Ectodermal cell (in vitro differentiated cells): ENCODE measurements around the gene KIF13A.

Source experiments
- H3K27ac ChIP-seq: 2 replicates; pipeline ENCODE4 v1.7.0; 2013; ENCODE audit warnings: mild to moderate bottlenecking, low read depth, low read length; ENCODE audit not compliant: insufficient read depth, poor library complexity, severe bottlenecking
- H3K27me3 ChIP-seq: 2 replicates; pipeline ENCODE4 v1.7.0; 2013; ENCODE audit warnings: mild to moderate bottlenecking, low read length; ENCODE audit not compliant: insufficient read depth, control insufficient read depth, poor library complexity, severe bottlenecking
- H3K36me3 ChIP-seq: one replicate; pipeline ENCODE4 v1.7.0; 2013; ENCODE audit warnings: low read length; ENCODE audit not compliant: control insufficient read depth, insufficient read depth
- H3K4me1 ChIP-seq: one replicate; pipeline ENCODE4 v1.7.0; 2013; ENCODE audit warnings: low read length; ENCODE audit not compliant: control insufficient read depth, insufficient read depth
- H3K4me3 ChIP-seq: 2 replicates; pipeline ENCODE4 v1.7.0; 2013; ENCODE audit warnings: low read depth, low read length, control low read depth; ENCODE audit not compliant: insufficient read depth
- H3K9me3 ChIP-seq: 2 replicates; pipeline ENCODE4 v1.7.0; 2013; ENCODE audit warnings: mild to moderate bottlenecking, low read length, moderate library complexity; ENCODE audit not compliant: control insufficient read depth
- WGBS, 2 experiments: methylation state at CpG; one replicate each; pipeline ENCODE4 v1.1.7; 2013; ENCODE audit warnings: missing lambda C conversion rate in 2 of 2; 5-methylcytosine and 5-hydroxymethylcytosine counted together

Gene KIF13A

DNA sequence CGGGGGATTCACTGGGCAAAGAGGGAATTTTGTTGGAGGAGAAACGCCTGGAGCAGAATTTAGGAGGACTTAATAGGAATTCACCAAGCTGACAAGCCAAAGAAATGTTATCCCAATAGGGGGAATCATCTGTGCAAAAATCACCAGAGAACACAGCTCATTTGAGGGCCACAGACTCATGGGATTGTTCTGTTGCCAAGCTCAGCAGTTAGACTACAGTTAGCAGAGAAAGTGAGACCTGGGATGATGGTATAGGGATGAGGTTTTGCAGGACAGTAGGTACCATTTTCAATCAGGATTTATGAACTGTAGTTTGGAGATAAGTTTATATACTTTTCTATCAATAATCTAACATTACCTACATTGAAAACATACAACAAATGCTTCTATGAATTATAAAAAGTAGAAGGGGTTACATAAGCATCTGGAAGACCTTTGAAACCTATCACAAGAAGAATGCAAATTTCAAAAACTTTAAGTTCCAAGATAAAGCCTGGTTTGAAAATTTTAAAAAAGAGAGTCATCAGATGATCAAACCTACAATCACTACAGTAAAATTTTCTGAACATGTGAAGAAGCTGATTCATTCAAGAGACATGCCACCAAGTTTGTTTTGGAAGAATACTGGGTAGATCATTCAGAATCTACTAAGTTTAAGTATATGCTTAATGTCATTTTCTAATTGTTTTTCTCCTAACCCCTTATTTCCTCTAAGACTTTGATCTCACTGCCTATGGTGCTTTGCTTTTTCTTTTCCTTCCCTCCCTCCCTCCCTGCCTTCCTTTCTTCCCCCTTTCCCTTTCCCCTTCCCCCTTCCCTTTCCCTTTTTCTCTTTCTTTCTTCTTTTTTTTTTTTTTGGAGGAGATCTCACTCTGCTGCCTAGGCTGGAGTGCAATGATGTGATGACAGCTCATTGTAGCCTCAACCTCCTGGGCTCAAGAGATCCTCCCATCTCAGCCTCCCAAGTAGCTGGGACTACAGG is 81.5 kb downstream of the KIF13A start:
- Histone ChIP-seq H3K27ac (no peak overlapping the region), H3K4me1 (no peaks in the 10 kb centered on the region), H3K27me3 (no peaks in the 10 kb centered on the region), H3K9me3 (no peaks in the 10 kb centered on the region), H3K4me3 (no peak overlapping the region), H3K36me3 (no peaks in the 10 kb centered on the region)
- WGBS, 2 experiments, result 94 to 97% methylated on average over 2 of the region's 2 CpGs

DNA sequence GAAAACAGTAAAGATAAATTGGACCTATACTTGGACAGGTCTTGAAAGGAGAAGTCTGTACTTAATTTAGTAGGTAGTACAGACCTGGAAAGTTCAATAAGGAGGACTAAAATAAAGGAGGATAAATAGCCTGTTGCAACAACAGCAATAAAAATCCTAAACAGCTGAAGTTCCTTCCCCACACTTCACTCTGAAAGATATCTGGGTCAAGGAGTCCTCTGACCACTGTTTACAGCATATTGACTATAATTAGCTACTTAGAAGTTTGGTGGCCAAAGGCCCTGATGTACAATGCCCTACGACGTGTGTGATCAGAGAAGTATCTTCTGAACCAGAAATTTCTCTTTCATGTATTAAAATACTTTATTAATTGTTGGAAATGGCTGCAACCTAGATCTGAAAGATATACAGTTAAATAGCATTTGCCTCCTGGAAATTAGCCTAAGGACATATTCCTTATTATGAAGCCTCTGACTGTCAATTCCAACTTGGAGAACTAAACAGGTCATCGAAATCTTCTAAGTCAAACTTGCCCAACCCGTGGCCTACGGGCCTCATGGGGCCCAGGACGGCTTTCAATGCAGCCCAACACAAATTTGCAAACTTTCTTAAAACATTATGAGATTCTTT is 82.8 kb downstream of the KIF13A start:
- H3K9me3 ChIP-seq, result no peaks in the 10 kb centered on the region
- no peaks in the 10 kb centered on the region for H3K4me1 ChIP-seq
- no peak overlapping the region for H3K27ac ChIP-seq

GRCh38 chr6:17902974-17903373 is 84.5 kb downstream of the KIF13A start:
- no peaks in the 10 kb centered on the region for H3K27me3 ChIP-seq
- 45 to 55% methylated on average over 1 of the region's 1 CpG for WGBS, 2 experiments
- H3K36me3 ChIP-seq, result no peaks in the 10 kb centered on the region
- H3K9me3 ChIP-seq, result no peaks in the 10 kb centered on the region
- H3K27ac ChIP-seq, result no peak overlapping the region
- H3K4me3 ChIP-seq, result no peak overlapping the region
- H3K4me1 ChIP-seq, result no peaks in the 10 kb centered on the region

More for the DNA sequence above, 82.8 kb downstream of the KIF13A start:
- Histone ChIP-seq H3K4me3 (no peak overlapping the region), H3K27me3 (no peaks in the 10 kb centered on the region), H3K36me3 (no peaks in the 10 kb centered on the region)
- WGBS, 2 experiments, result 91 to 94% methylated on average over 6 of the region's 6 CpGs

DNA sequence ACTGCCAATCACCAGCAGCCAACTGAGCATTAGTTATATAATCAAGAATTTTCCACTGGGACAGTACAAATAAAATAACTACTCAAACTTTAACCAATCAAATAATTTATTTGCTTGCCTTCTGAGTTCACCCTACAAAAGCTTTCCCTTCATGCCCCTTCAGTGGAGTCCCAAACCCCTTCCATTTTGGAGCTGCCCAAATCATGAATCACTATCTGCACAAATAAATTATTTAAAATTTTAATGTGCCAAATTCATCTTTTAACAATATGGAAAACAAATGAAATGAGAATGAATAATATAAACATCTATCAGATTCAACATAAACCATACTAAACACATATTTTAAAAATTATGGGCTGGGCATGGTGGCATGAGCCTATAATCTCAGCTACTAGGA is 85.9 kb downstream of the KIF13A start:
- Histone ChIP-seq H3K27me3 (no peaks in the 10 kb centered on the region), H3K36me3 (peaks cover 6% of the 10 kb centered on the region), H3K27ac (no peak overlapping the region), H3K9me3 (no peaks in the 10 kb centered on the region), H3K4me3 (no peak overlapping the region), H3K4me1 (no peaks in the 10 kb centered on the region)

- H3K36me3 ChIP-seq, result peaks cover 17% of the 10 kb centered on the region
- no peak overlapping the region for H3K4me3 ChIP-seq
- no peaks in the 10 kb centered on the region for H3K27me3 ChIP-seq
- H3K27ac ChIP-seq, result no peak overlapping the region
- H3K4me1 ChIP-seq, result no peaks in the 10 kb centered on the region
- H3K9me3 ChIP-seq, result peaks cover 5% of the 10 kb centered on the region
- WGBS, 2 experiments, result 89 to 90% methylated on average over 2 of the region's 2 CpGs
Observed at GRCh38 chr6:17900011-17900410, 87.4 kb downstream of the KIF13A start.

DNA sequence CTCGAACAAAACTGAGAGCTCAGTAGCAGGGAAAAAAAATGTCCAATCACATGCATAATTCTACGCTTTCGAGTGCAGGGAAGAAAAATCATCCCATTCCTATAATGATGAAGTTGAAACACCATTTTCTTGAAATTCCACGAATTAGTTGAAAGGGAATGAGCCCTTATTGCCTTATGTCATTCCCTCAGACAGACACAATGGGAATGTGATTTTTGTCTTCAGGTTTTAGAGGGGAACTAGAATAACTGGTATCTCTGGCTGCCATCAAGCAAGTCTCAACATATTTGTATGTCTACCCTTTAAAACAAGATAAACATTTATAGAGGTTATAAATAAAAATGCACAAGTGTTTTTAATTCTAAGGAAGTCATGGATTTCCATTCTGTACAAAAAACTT is 87.9 kb downstream of the KIF13A start:
- Histone ChIP-seq H3K4me1 (no peaks in the 10 kb centered on the region), H3K27me3 (no peaks in the 10 kb centered on the region), H3K36me3 (peaks cover 17% of the 10 kb centered on the region), H3K27ac (no peak overlapping the region), H3K9me3 (peaks cover 5% of the 10 kb centered on the region), H3K4me3 (no peak overlapping the region)
- 93 to 97% methylated on average over 4 of the region's 4 CpGs for WGBS, 2 experiments

DNA sequence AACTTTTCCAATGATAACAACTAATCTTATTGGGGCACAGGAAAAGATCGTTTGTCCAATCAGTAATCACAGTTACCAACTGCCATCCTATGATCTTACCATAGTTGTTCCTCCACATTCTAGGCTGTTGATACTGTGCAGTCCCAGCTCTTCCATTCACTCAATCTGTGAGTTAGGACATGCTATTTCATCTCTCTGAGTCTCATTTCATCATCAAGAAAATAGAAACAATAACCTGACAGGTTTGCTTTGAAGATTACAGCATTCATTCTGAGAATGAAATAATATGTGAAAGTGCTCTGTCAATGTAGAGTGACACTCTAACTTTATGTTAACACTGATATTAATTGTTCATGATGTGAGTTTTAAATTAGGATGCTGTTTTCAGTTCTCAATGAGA is 89.8 kb downstream of the KIF13A start:
- H3K9me3 ChIP-seq, result peaks cover 5% of the 10 kb centered on the region
- no peaks in the 10 kb centered on the region for H3K27me3 ChIP-seq
- no peaks in the 10 kb centered on the region for H3K4me1 ChIP-seq
- H3K27ac ChIP-seq, result no peak overlapping the region
- WGBS, 2 experiments, result 92 to 93% methylated on average over 1 of the region's 1 CpG
- H3K4me3 ChIP-seq, result no peak overlapping the region
- peaks cover 17% of the 10 kb centered on the region for H3K36me3 ChIP-seq

DNA sequence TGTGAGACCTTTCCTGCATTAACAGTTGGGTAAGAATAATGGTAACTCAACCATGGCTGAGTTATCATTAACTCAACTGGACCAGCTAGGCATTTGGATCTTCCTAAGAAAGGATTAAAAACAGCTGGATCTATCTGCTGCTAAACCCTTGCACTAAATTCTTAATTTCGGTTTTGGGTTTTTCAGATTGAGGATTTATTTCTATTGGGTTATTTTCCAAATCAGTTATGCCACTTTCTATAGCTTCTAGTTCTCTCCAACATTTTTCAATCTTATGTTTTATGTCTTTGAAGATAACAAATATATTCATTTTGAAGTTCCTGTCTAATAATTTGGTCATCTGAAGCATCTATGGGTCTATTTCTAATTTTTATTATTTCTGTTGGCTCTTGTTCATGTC is 92.5 kb downstream of the KIF13A start:
- H3K27me3 ChIP-seq, result no peaks in the 10 kb centered on the region
- no peak overlapping the region for H3K4me3 ChIP-seq
- WGBS, 2 experiments, result 100% methylated on average over 1 of the region's 1 CpG
- H3K9me3 ChIP-seq, result peaks cover 5% of the 10 kb centered on the region
- H3K4me1 ChIP-seq, result no peaks in the 10 kb centered on the region
- no peak overlapping the region for H3K27ac ChIP-seq
- H3K36me3 ChIP-seq, result peaks cover 17% of the 10 kb centered on the region

GRCh38 chr6:17894191-17894590 is 93.2 kb downstream of the KIF13A start:
- peaks cover 5% of the 10 kb centered on the region for H3K9me3 ChIP-seq
- peaks cover 17% of the 10 kb centered on the region for H3K36me3 ChIP-seq

DNA sequence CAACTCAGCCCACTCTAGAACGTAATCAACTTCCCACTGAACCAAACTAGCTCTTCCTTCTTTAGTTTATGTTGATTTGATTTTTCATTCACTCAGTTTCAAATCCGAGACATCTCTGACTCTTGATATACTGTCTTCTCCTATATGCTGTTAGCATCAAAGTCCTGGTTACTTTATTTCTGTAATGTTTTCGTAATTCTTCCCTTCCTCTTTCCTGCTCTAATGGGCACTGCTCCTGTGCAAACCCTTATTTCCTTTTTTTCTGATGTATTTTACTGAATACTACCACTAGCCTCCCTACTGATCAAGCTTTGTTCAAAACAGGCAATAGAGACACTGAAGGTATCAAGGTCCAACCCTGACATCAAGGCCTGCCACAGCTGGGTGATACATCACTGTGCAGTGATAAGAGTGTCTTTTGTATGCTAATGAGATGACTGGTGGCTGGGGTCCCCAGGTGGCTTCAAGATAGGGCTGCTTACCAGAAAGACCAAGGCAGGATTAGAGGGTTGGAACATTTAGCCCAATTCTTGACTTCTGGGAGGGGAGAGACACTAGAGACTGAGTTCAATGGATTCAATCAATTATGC is 95.2 kb downstream of the KIF13A start:
- Histone ChIP-seq H3K27ac (no peak overlapping the region), H3K36me3 (peaks cover 17% of the 10 kb centered on the region), H3K4me3 (no peak overlapping the region), H3K4me1 (no peaks in the 10 kb centered on the region), H3K9me3 (peaks cover 5% of the 10 kb centered on the region), H3K27me3 (no peaks in the 10 kb centered on the region)
- WGBS, 2 experiments, result 90 to 95% methylated on average over 3 of the region's 3 CpGs

More at GRCh38 chr6:17894191-17894590, 93.2 kb downstream of the KIF13A start:
- Histone ChIP-seq H3K4me1 (no peaks in the 10 kb centered on the region), H3K27me3 (no peaks in the 10 kb centered on the region), H3K4me3 (no peak overlapping the region), H3K27ac (no peak overlapping the region)
- 97 to 98% methylated on average over 4 to 6 of the region's 6 CpGs for WGBS, 2 experiments
